HEK293 (cell line): ENCODE results near the gene FMN1.

Source experiments
- RBAK ChIP-seq: fragments of 450-650 bp; formaldehyde crosslinking; IDR thresholded peaks from 2 replicates; pipeline ENCODE4 v1.5.1; 2016; ENCODE audit warnings: missing biosample characterization, missing genetic modification characterization
- REST ChIP-seq: fragments of 450-650 bp; formaldehyde crosslinking; IDR thresholded peaks from 2 replicates; pipeline ENCODE4 v1.5.1; 2016; ENCODE audit warnings: missing biosample characterization, missing genetic modification characterization
- YY1 ChIP-seq: fragments of 450-650 bp; formaldehyde crosslinking; IDR thresholded peaks from 2 replicates; pipeline ENCODE4 v1.5.1; 2018; ENCODE audit warnings: missing biosample characterization, missing genetic modification characterization
- ZFP3 ChIP-seq: fragments of 450-650 bp; formaldehyde crosslinking; IDR thresholded peaks from 2 replicates; pipeline ENCODE4 v1.5.1; 2016; ENCODE audit warnings: low read depth, missing biosample characterization, missing genetic modification characterization
- ZNF555 ChIP-seq: fragments of 450-650 bp; formaldehyde crosslinking; conservative IDR thresholded peaks from 2 replicates; pipeline ENCODE4 v1.5.1; 2017; ENCODE audit warnings: missing biosample characterization, mild to moderate bottlenecking, missing genetic modification characterization, inconsistent platforms
- TF ChIP-seq, protein P1 (sequence below): fragments of 450-650 bp; formaldehyde crosslinking; IDR thresholded peaks from 2 replicates; pipeline ENCODE4 v1.5.1; 2016; ENCODE audit warnings: missing biosample characterization, missing genetic modification characterization

GRCh38 chr15:33155691-33156420, 38.7 kb downstream of the FMN1 start:
- no peak for TF ChIP-seq ZNF555 (tag by site-specific recombination)
- TF ChIP-seq ZFP3 (tag by site-specific recombination): no peak
- TF ChIP-seq RBAK (tag by site-specific recombination): no peak
- TF ChIP-seq REST (tag by site-specific recombination): no peak
- TF ChIP-seq, protein P1, sequence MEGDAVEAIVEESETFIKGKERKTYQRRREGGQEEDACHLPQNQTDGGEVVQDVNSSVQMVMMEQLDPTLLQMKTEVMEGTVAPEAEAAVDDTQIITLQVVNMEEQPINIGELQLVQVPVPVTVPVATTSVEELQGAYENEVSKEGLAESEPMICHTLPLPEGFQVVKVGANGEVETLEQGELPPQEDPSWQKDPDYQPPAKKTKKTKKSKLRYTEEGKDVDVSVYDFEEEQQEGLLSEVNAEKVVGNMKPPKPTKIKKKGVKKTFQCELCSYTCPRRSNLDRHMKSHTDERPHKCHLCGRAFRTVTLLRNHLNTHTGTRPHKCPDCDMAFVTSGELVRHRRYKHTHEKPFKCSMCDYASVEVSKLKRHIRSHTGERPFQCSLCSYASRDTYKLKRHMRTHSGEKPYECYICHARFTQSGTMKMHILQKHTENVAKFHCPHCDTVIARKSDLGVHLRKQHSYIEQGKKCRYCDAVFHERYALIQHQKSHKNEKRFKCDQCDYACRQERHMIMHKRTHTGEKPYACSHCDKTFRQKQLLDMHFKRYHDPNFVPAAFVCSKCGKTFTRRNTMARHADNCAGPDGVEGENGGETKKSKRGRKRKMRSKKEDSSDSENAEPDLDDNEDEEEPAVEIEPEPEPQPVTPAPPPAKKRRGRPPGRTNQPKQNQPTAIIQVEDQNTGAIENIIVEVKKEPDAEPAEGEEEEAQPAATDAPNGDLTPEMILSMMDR (tag by site-specific recombination): no peak
- TF ChIP-seq YY1: no peak
